GM18870 (cell line): Measurements from ENCODE around the gene SP140L.
"Not testable (repeated sequence)": the region's sequence is repeated elsewhere in the genome, so short reads cannot be mapped to it uniquely, and the experiment has no call there.

ENCODE experiments used
- ATAC-seq: cut with Tn5 transposase; IDR thresholded peaks from one replicate; pipeline ENCODE4 v1.9.1; 2021; ENCODE audit warnings: moderate library complexity; ENCODE audit not compliant: unreplicated experiment

Gene SP140L

DNA sequence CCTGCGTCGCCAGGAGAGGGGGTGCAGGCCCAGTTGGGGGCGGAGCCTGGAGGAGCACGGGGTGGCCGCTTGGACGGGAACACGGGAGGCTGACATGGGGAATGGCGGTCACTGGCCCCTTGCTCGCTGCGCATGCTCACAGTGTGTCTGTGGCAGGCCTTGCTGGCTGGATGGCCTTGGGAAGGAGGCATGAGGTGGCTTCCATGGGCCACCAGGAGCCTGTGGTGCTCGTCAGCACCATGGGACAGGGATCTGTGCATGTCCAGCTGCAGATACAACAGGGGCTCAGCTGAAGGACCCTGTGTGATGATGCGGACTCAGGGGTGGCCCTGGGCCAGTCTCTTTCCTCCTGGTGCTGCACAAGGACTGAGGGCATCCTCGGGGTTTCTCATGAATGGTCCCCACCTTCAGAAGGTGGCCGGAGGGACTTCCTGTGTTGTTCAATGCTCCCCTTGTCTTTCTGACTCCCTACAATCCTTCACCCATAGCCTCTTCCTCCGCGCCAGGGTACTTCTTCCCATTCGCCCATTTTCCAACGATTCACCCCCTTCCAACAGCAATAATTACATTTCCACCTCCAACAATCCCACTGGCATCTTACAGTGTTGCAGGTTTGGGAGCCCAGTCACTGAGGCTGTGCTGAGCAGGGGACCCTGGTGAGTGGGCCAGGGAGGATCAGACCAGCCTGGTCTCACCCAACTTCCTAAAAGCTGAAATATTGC, 3.4 kb upstream of the SP140L start:
- ATAC-seq = no peak

DNA sequence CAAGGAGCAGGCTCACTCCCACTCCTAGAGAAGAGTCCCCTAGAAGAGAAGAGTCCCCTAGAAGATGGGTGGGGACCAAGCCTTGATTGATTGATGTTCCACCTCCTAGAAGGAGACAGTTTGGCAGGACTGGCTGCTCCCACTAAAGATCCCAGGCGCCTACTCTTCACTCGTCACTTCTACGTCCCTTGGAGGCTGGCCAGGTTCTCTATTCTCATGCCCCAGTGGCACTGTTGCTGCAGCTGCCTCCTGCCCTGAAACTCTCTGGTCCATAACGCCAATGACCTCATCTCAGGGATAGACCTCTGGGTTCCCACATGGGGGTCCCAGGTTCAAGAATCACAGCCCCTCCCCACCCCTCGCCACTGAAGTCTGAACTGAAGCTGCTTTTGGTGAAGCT, 2.5 kb upstream of the SP140L start:
- no peak for ATAC-seq

DNA sequence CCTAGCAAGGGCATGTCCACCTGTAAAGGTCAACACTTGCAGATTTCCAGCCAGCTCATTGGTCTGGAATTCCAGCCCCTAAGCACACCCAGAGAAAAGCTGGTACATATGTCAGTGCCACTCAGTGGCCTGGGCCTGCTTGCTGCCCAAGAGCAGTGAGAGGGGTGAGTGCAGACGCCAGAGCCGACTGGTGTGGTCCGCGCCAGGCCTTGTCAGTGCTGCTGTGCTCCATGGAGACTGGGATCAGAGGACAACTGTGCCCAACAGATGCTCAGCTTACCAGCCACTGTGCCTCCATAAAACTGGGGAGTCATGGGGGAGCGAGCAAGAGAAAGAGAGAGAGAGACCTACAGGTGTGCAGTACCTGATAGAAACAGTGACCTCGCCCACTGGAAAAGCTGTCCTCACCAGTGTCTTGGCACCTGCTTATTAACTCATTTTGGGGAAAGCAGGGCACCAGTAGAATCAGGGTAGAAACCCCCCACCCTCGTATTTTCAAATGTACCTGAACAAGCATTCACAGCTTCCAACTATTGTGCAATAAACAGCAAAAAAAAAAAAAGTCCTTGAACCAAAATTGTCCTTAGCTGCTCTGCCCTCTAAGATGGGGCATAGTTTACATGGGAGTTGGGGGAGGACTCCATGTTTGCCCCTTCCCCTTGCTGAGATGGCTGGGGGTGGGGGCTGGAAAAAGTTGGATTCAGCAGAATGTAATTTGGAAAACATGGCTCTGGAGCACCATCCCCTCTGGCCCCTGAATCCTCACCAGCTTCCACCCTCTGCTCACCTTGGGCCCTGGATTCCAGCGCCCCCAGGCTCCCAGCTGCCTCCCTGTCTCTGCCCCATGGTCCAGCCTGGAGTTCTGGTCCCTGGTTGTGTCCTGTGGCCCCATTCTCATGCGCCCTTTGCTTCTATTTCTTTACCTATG, 1.4 kb upstream of the SP140L start:
- no peak for ATAC-seq

DNA sequence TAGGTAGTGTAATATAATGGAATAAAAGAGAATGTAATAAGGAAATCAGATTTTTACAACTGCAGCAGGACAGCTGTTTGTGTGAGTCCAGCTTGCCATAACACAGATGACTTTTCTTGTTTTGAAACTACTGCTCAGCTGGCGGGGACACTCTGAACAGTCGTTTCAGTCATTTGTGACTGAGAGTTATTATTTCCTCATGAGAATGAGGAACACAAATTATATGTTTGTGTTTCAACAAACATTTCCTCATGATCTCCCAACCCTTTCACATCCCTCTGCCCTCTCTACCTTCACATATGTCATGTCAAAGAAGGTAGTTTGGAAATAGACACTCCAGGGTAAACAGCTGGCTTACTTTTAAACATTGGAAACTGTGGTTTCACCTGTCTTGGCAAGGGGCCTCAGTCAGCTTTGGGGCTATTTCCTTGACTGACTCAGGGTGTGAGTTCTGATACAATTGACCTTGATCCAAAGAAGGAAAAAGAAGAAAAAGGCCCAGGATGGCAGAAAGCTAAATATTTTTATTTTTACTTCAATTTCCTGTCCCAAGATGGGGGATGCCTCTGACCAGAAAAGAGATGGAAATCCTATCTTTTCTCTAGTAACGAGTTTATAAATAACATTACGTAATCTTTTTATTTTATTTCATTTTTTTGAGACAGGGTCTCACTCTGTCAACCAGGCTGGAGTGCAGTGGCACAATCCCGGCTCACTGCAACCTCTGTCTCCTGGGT, 593 bp downstream of the SP140L start:
- ATAC-seq = peak; percentile 55

- ATAC-seq = no peak
Measured at GRCh38 chr2:230328155-230328458, 1.1 kb downstream of the SP140L start.

DNA sequence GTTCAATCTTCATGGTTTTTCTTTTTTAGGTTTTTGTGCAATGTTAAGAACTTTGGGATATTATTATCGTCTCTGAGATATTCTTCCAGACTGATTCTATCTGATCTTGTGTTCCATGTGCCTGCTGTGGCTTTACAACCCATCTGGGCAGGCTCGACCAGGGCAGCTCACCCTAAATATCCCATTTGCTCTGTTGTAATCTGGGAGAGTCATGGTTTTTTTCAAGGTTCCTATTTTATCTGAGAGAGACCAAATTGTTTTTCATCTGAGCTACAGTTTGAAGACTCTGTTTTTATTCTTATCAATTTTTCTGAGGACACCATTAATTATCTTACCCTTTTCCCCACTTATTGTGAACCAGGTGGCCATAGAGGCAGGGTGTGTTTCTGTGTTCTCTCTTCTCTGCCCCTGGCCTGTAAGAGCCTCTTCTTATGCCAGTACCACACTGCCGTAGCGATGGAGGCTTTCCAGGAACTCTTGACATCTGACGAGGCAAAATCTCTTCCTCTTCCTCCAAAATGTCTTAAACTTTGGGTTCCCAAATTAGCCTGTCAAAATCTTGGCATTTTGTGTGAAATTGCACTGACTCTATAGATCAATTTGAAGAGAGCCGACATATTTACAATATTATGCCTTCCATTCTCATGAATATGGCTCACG, 3.1 kb downstream of the SP140L start:
- ATAC-seq = no peak

GRCh38 chr2:230330725-230331124, 3.7 kb downstream of the SP140L start:
- ATAC-seq = no peak

- no peak for ATAC-seq
Measured at GRCh38 chr2:230335461-230335863, 8.5 kb downstream of the SP140L start.

- ATAC-seq = no peak
Measured at GRCh38 chr2:230335864-230336506, 9.0 kb downstream of the SP140L start.

GRCh38 chr2:230341936-230342528, 15.0 kb downstream of the SP140L start:
- ATAC-seq = not testable (repeated sequence)

DNA sequence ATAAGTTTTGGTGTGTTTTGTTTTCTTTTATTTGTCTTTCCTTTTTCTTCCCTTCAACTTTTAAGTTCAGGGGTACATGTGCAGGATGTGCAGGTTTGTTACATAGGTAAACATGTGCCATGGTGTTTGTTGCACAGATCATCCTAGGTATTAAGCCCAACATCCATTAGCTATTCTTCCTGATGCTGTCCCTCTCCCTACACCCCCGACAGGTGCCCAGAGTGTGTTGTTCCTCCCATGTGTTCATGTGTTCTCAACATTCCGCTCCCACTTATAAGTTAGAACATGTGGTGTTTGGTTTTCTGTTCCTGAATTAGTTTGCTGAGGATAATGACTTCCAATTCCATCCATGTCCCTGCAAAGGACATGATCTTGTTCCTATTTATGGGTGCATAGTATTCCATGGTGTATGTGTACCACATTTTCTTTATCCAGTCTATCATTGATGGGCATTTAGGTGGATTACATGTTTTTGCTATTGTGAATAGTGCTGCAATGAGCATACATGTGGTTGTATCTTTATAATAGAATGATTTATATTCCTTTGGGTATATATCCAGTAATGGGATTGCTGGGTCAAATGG, 16.1 kb downstream of the SP140L start:
- ATAC-seq = not testable (repeated sequence)

GRCh38 chr2:230343747-230344146, 16.8 kb downstream of the SP140L start:
- no peak for ATAC-seq

DNA sequence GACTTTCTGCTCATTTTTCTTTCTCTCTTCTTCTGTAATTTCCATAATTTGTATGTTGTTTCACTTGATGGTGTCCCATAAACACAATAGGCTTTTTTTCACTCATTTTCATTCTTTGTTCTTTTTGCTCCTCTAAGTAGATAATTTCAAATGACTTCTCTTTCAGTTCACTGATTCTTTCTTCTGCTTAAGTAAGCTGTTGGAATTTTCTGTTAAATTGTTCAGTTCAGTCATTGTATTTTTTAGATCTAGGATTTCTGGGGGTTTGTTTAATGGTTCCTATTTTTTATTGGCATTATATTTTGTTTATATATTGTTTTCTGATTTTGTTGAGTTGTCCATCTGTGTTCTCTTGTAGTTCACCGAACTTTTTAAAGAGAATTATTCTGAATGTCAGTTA, 19.5 kb downstream of the SP140L start:
- no peak for ATAC-seq

GRCh38 chr2:230346921-230347533, 20.0 kb downstream of the SP140L start:
- no peak for ATAC-seq

GRCh38 chr2:230347659-230348305, 20.8 kb downstream of the SP140L start:
- peak; percentile 59 for ATAC-seq

DNA sequence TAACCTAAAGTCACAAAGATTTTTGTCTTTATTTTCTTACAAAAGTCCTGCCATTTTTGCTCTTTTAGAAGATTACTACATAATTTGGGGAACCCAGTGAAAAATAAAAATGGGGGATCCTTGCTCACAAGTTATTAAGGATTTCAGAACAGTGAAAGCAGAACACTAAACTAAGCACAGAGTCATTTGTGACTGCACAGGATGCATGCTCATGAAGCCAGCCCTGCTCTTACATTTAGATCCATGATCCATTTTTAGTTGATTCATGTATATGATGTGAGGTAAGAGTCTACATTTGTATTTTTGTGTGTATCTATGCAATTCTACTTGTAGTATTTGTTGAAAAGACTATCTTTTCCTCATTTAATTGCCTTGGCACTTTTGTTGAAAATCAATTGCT, 21.8 kb downstream of the SP140L start:
- no peak for ATAC-seq

DNA sequence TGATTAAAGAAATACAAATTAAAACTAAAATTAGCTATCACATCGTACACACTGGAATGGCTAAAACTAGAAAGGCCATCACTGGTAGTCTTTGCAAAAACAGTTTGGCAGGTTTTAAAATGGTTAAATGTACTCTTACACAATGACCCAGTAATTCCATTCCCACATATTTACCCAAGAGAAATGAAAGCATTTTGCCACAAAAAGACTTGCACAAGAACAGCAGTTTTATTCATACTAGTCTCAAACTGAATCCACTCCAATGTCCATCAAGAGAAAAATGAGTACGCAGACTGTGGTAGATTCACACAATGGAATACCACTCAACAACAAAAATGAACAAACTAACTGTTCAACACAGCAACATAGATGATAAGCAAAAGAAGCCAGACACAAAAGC, 29.1 kb downstream of the SP140L start:
- ATAC-seq = no peak

DNA sequence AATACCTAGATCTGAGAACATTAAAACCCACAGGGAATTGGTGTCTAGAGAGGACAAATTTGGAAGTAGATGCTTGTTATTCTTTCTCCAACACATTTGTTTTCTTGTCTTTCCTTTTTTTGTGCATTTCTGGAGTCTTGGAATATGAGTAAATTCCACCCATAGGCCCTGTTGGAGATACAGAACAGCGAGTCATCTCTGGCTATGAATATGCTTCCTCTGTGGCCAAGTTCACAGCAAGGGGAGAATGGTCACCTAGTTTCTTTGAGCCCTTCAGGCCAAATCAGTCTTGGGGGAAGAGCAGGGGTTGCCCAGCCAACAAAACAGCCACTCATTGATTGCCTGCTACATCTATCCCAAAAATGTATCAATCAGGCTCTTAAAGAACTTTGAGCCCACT, 31.3 kb downstream of the SP140L start:
- ATAC-seq = no peak

GRCh38 chr2:230360028-230360427, 33.0 kb downstream of the SP140L start:
- no peak for ATAC-seq
